Liver (tissue), 9 donors: Measurements from ENCODE around the gene RALY. TPM values are rescaled to one million over a fixed set of nuclear protein-coding genes. Genes with fewer than 3 reads are reported as not detected.
A peak's percentile ranks its signal among the peaks of the same experiment; 100 is the strongest.

Experiments
- DNase-seq: peaks from one replicate; pipeline ENCODE4 v3.0.0-alpha.2; 2017; ENCODE audit warnings: low spot score
- H3K27ac ChIP-seq, 2 donors: one replicate each; pipeline ENCODE4 v1.7.0; 2013; ENCODE audit warnings: inconsistent platforms in 2 of 2, low read length in 2 of 2, control low read depth in 1 of 2, low read depth in 1 of 2, mild to moderate bottlenecking in 1 of 2
- H3K27me3 ChIP-seq, 4 donors: one replicate each; pipeline versions ENCODE4 v1.6.1 to v1.7.0; 2013; ENCODE audit warnings: low read length in 3 of 4, inconsistent platforms in 1 of 4, mild to moderate bottlenecking in 1 of 4, moderate library complexity in 1 of 4; ENCODE audit not compliant: control insufficient read depth in 4 of 4, insufficient read depth in 4 of 4
- H3K36me3 ChIP-seq, 4 donors: one replicate each; pipeline versions ENCODE4 v1.6.1 to v1.7.0; 2013; ENCODE audit warnings: low read length in 3 of 4, mild to moderate bottlenecking in 3 of 4, low read depth in 1 of 4, moderate library complexity in 1 of 4; ENCODE audit not compliant: control insufficient read depth in 4 of 4, insufficient read depth in 3 of 4
- H3K4me1 ChIP-seq, 4 donors: one replicate each; pipeline versions ENCODE4 v1.6.1 to v1.7.0; 2013; ENCODE audit warnings: low read length in 3 of 4, mild to moderate bottlenecking in 3 of 4, moderate library complexity in 1 of 4; ENCODE audit not compliant: control insufficient read depth in 4 of 4, insufficient read depth in 4 of 4
- H3K4me3 ChIP-seq, 3 donors: one replicate each; pipeline versions ENCODE4 v1.6.1 to v1.7.0; 2013; ENCODE audit warnings: low read length in 3 of 3, control low read depth in 1 of 3, low read depth in 1 of 3, mild to moderate bottlenecking in 1 of 3
- H3K9ac ChIP-seq, 2 donors: one replicate each; pipeline ENCODE4 v1.7.0; 2013; ENCODE audit warnings: low read length in 2 of 2, mild to moderate bottlenecking in 2 of 2, moderate library complexity in 2 of 2, control low read depth in 1 of 2, low read depth in 1 of 2
- H3K9me3 ChIP-seq, 4 donors: one replicate each; pipeline versions ENCODE4 v1.6.1 to v1.7.0; 2013; ENCODE audit warnings: low read length in 3 of 4; ENCODE audit not compliant: control insufficient read depth in 4 of 4
- ATF3 ChIP-seq: IDR thresholded peaks from 2 replicates; pipeline ENCODE4 v1.6.1; 2016; ENCODE audit warnings: antibody characterized with exemption
- EGR1 ChIP-seq, 2 donors: IDR thresholded peaks; 2 replicates each; pipeline ENCODE4 v1.6.1; 2016 to 2018; ENCODE audit warnings: antibody characterized with exemption in 2 of 2, low read depth in 2 of 2
- FOXA1 ChIP-seq: IDR thresholded peaks from 2 replicates; pipeline ENCODE4 v1.6.1; 2016; ENCODE audit warnings: antibody characterized with exemption
- FOXA2 ChIP-seq: IDR thresholded peaks from 2 replicates; pipeline ENCODE4 v1.6.1; 2016; ENCODE audit warnings: antibody characterized with exemption
- GABPA ChIP-seq, 2 donors: IDR thresholded peaks in 1 of 2; conservative IDR thresholded peaks in 1 of 2; 2 replicates each; pipeline ENCODE4 v1.6.1; 2016; ENCODE audit warnings: antibody characterized with exemption in 2 of 2, mild to moderate bottlenecking in 1 of 2, moderate library complexity in 1 of 2
- HNF4A ChIP-seq, 2 donors: conservative IDR thresholded peaks; 2 replicates each; pipeline ENCODE4 v1.6.1; 2016; ENCODE audit warnings: antibody characterized with exemption in 2 of 2, mild to moderate bottlenecking in 2 of 2
- HNF4G ChIP-seq: IDR thresholded peaks from 2 replicates; pipeline ENCODE4 v1.6.1; 2016; ENCODE audit warnings: antibody characterized with exemption
- JUND ChIP-seq, 2 donors: IDR thresholded peaks; 2 replicates each; pipeline ENCODE4 v1.6.1; 2016; ENCODE audit warnings: antibody characterized with exemption in 2 of 2
- NR2F2 ChIP-seq: IDR thresholded peaks from 2 replicates; pipeline ENCODE4 v1.6.1; 2016; ENCODE audit warnings: antibody characterized with exemption
- RAD21 ChIP-seq, 2 donors: IDR thresholded peaks; 2 replicates each; pipeline ENCODE4 v1.6.1; 2016; ENCODE audit warnings: antibody characterized with exemption in 2 of 2, mild to moderate bottlenecking in 2 of 2
- REST ChIP-seq: IDR thresholded peaks from 2 replicates; pipeline ENCODE4 v1.6.1; 2016; ENCODE audit warnings: antibody characterized with exemption, mild to moderate bottlenecking
- RXRA ChIP-seq, 2 donors: IDR thresholded peaks; 2 replicates each; pipeline ENCODE4 v1.6.1; 2017 to 2018; ENCODE audit warnings: antibody characterized with exemption in 2 of 2, mild to moderate bottlenecking in 1 of 2
- SP1 ChIP-seq: IDR thresholded peaks from 2 replicates; pipeline ENCODE4 v1.6.1; 2018; ENCODE audit warnings: antibody characterized with exemption, mild to moderate bottlenecking
- TAF1 ChIP-seq: conservative IDR thresholded peaks from 2 replicates; pipeline ENCODE4 v1.6.1; 2016; ENCODE audit warnings: antibody characterized with exemption, mild to moderate bottlenecking
- YY1 ChIP-seq: IDR thresholded peaks from 2 replicates; pipeline ENCODE4 v1.6.1; 2016; ENCODE audit warnings: antibody characterized with exemption, mild to moderate bottlenecking
- WGBS: extraction: QIAGEN DNeasy Blood & Tissue Kit; methylation state at CpG from one replicate; pipeline ENCODE4 v1.1.7; 2013; 5-methylcytosine and 5-hydroxymethylcytosine counted together
- polyA plus RNA-seq, 2 donors: library from polyadenylated mRNA; stranded (reverse) in 1 of 2; unstranded in 1 of 2; fragments of 200-250 nt in 1 of 2; fragments of >200 nt in 1 of 2; fragmentation: Nextera tagmentation in 1 of 2; extraction: Ambion mirVana in 1 of 2; gene quantifications; one replicate each; pipeline versions ENCODE4 v1.2.1 to v1.2.3, GENCODE V29; 2013 to 2015
- total RNA-seq, 2 donors: library from RNA; depleted of rRNA; stranded (reverse); fragments of >200 nt; gene quantifications; one replicate each; pipeline ENCODE4 v1.2.3, GENCODE V29; 2014
- TF ChIP-seq, protein P1 (sequence below): IDR thresholded peaks from 2 replicates; pipeline ENCODE4 v1.6.1; 2016; ENCODE audit warnings: antibody characterized with exemption
- TF ChIP-seq, protein P2 (sequence below): IDR thresholded peaks from 2 replicates; pipeline ENCODE4 v1.6.1; 2016; ENCODE audit warnings: antibody characterized with exemption
- TF ChIP-seq, protein P3 (sequence below): fragments of 150-350 bp; IDR thresholded peaks from 2 replicates; pipeline ENCODE4 v1.5.1; 2017; ENCODE audit warnings: improper control_type of control experiment, low read depth, low read length; ENCODE audit not compliant: missing input control
- donor health status: healthy.
- donor health status: healthy.
- donor health status: healthy.
- donor health status: healthy.
- donor health status: healthy.

Gene RALY
- total and polyA plus RNA-seq, 4 donors, result 23.1 to 47.4 (median 33.3) TPM

DNA sequence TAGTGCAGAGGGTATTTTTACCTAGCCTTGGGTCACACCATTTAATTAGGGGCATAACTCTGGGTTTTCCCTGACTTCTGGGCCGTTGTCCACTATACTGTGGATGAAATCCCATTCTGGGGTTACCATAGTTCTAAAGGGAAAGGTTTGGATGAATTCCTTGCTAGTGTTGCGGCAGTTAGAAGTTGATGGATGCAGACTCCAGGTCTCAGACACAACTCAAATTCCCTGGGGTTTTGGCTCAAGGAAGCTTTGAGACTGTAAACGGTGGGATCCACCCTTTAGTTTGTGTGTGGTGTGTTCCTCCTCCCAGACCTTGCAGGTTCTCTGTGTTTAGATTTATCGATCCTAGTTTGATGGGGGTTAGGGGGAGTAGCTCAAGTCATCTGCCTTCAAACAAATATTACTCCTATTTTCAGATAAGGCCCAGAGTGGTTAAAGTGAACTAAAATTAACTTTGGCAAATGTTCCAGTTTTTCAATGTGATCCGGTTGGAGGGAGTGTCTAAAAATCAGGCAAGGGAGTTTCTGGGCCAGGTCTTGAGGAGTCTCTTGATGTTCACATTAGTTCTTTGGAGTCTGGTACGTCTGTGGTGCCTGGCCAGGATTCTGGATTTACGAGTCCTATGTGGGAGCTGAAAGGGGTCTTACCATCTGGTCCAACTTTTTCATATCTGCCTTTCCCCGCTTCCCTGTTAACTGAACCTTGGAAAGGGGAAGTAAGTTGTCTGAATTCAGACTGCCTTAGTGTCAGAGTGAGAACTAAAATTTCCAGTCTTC is 1.5 kb downstream of the RALY start:
- Histone ChIP-seq H3K36me3 (no peaks in the 10 kb centered on the region), H3K4me1 (peaks cover 6 to 48% (median 33%) of the 10 kb centered on the region in 4 donors), H3K9ac (peak overlapping the region; percentile 85 to 92), H3K4me3 (peak overlapping the region; percentile 79 to 97 (median 84)), H3K9me3 (no peaks in the 10 kb centered on the region), H3K27ac (no peak overlapping the region), H3K27me3 (no peaks in the 10 kb centered on the region)
- DNase-seq, result no peak
- no peak for TF ChIP-seq FOXA1
- TF ChIP-seq HNF4A (conservative IDR thresholded peaks at IDR 0.05), result no peak
- no peak for TF ChIP-seq NR2F2
- no peak for TF ChIP-seq RAD21 (IDR thresholded peaks at IDR 0.05)
- TF ChIP-seq ATF3, result no peak
- no peak for TF ChIP-seq GABPA (IDR thresholded peaks at IDR 0.05 in 1 of 2, conservative IDR thresholded peaks at IDR 0.05 in 1 of 2)
- TF ChIP-seq FOXA2, result no peak
- no peak for TF ChIP-seq REST
- no peak for TF ChIP-seq SP1
- TF ChIP-seq RXRA (IDR thresholded peaks at IDR 0.05), result no peak
- TF ChIP-seq, protein P1, sequence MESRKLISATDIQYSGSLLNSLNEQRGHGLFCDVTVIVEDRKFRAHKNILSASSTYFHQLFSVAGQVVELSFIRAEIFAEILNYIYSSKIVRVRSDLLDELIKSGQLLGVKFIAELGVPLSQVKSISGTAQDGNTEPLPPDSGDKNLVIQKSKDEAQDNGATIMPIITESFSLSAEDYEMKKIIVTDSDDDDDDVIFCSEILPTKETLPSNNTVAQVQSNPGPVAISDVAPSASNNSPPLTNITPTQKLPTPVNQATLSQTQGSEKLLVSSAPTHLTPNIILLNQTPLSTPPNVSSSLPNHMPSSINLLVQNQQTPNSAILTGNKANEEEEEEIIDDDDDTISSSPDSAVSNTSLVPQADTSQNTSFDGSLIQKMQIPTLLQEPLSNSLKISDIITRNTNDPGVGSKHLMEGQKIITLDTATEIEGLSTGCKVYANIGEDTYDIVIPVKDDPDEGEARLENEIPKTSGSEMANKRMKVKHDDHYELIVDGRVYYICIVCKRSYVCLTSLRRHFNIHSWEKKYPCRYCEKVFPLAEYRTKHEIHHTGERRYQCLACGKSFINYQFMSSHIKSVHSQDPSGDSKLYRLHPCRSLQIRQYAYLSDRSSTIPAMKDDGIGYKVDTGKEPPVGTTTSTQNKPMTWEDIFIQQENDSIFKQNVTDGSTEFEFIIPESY, result no peak
- no peak for TF ChIP-seq YY1
- TF ChIP-seq JUND (IDR thresholded peaks at IDR 0.05), result no peak
- no peak for TF ChIP-seq EGR1 (IDR thresholded peaks at IDR 0.05; ENCODE audit: low read depth in 2 of 2)
- TF ChIP-seq, protein P2, sequence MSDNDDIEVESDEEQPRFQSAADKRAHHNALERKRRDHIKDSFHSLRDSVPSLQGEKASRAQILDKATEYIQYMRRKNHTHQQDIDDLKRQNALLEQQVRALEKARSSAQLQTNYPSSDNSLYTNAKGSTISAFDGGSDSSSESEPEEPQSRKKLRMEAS, result no peak
- no peak for TF ChIP-seq HNF4G
- TF ChIP-seq, protein P3, sequence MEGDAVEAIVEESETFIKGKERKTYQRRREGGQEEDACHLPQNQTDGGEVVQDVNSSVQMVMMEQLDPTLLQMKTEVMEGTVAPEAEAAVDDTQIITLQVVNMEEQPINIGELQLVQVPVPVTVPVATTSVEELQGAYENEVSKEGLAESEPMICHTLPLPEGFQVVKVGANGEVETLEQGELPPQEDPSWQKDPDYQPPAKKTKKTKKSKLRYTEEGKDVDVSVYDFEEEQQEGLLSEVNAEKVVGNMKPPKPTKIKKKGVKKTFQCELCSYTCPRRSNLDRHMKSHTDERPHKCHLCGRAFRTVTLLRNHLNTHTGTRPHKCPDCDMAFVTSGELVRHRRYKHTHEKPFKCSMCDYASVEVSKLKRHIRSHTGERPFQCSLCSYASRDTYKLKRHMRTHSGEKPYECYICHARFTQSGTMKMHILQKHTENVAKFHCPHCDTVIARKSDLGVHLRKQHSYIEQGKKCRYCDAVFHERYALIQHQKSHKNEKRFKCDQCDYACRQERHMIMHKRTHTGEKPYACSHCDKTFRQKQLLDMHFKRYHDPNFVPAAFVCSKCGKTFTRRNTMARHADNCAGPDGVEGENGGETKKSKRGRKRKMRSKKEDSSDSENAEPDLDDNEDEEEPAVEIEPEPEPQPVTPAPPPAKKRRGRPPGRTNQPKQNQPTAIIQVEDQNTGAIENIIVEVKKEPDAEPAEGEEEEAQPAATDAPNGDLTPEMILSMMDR, result no peak
- TF ChIP-seq TAF1, result no peak
- 29% methylated on average over 8 of the region's 8 CpGs for WGBS
